ENCODE data around the gene MB21D2.

GRCh38 chr3:192914848-192915247 lies 2.8 kb downstream of the MB21D2 start:
- TF ChIP-seq CTCF (IDR thresholded peaks at IDR 0.05) (no peak), FOXJ3 (CRISPR knock-in tag; IDR thresholded peaks at IDR 0.05; ENCODE audit: borderline replicate concordance) (no peak), ZNF263 (CRISPR knock-in tag; IDR thresholded peaks at IDR 0.05; ENCODE audit: low read depth) (no peak), ZNF121 (CRISPR knock-in tag; IDR thresholded peaks at IDR 0.05) (no peak), ZNF138 (CRISPR knock-in tag; conservative IDR thresholded peaks at IDR 0.05) (no peak), ATF3 (CRISPR knock-in tag; conservative IDR thresholded peaks at IDR 0.05) (no peak), CREB1 (CRISPR knock-in tag; IDR thresholded peaks at IDR 0.05) (no peak), USF2 (CRISPR knock-in tag; IDR thresholded peaks at IDR 0.05) (no peak)

All from WTC11 (cell line).